SU-DHL-6 (cell line): Measurements from ENCODE around the gene KRTAP5-4.
"Not testable (repeated sequence)": the region's sequence is repeated elsewhere in the genome, so short reads cannot be mapped to it uniquely, and the experiment has no call there.

Experiments used
- H2AFZ ChIP-seq: fragments of 200-600 bp; sonication (generic); 2 replicates; pipeline ENCODE4 v1.6.1; 2014; ENCODE audit warnings: low read depth, mild to moderate bottlenecking, moderate library complexity, mixed read lengths, antibody characterized with exemption, low read length; ENCODE audit not compliant: severe bottlenecking
- H3F3A ChIP-seq: fragments of 200-600 bp; shearing (Covaris generic); 2 replicates; pipeline ENCODE4 v1.6.0; 2016; ENCODE audit warnings: antibody characterized with exemption, mild to moderate bottlenecking; ENCODE audit not compliant: insufficient read depth
- H3K27ac ChIP-seq: fragments of 200-600 bp; sonication (generic); 2 replicates; pipeline ENCODE4 v1.5.1; 2016; ENCODE audit warnings: low read depth, mild to moderate bottlenecking, low read length, moderate library complexity, mixed read lengths
- H3K27me3 ChIP-seq: fragments of 200-600 bp; sonication (generic), shearing (Covaris generic); 2 replicates; pipeline ENCODE4 v1.6.0; 2014; ENCODE audit warnings: mild to moderate bottlenecking, low read length
- H3K36me3 ChIP-seq: fragments of 200-600 bp; sonication (generic); 2 replicates; pipeline ENCODE4 v1.6.1; 2014; ENCODE audit warnings: mild to moderate bottlenecking, low read length, mixed read lengths
- H3K4me2 ChIP-seq: fragments of 300-600, 200-600 bp; shearing (Covaris generic), sonication (generic); 2 replicates; pipeline ENCODE4 v1.6.0; 2014; ENCODE audit warnings: low read length, low read depth, mild to moderate bottlenecking; ENCODE audit not compliant: poor library complexity, severe bottlenecking
- H3K4me3 ChIP-seq: fragments of 200-600 bp; sonication (generic); 2 replicates; pipeline ENCODE4 v1.5.1; 2014; ENCODE audit warnings: antibody characterized with exemption, low read length, mild to moderate bottlenecking, mixed read lengths; ENCODE audit not compliant: insufficient read depth, poor library complexity, severe bottlenecking
- H3K79me2 ChIP-seq: fragments of 200-600 bp; sonication (generic); 2 replicates; pipeline ENCODE4 v1.6.1; 2014; ENCODE audit warnings: mild to moderate bottlenecking, low read length, moderate library complexity; ENCODE audit not compliant: insufficient read depth
- H3K9ac ChIP-seq: fragments of 200-600 bp; sonication (generic); 2 replicates; pipeline ENCODE4 v1.7.0; 2014; ENCODE audit warnings: mild to moderate bottlenecking, low read length
- H3K9me2 ChIP-seq: fragments of 200-600 bp; sonication (generic); replicated peaks from 2 replicates; pipeline ENCODE4 v1.6.1; 2014; ENCODE audit warnings: low read length; ENCODE audit not compliant: insufficient read depth
- H3K9me3 ChIP-seq: fragments of 200-600 bp; sonication (generic); 2 replicates; pipeline ENCODE4 v1.6.1; 2014; ENCODE audit warnings: low read length, mixed read lengths; ENCODE audit not compliant: insufficient read depth
- H4K20me1 ChIP-seq: fragments of 200-600 bp; sonication (generic); 2 replicates; pipeline ENCODE4 v1.6.1; 2014; ENCODE audit warnings: low read depth, mild to moderate bottlenecking, antibody characterized with exemption, low read length, moderate library complexity, mixed read lengths
- CTCF ChIP-seq: fragments of 200-600 bp; sonication (generic); IDR thresholded peaks from one replicate; pipeline ENCODE4 v1.5.1; 2017; ENCODE audit warnings: antibody characterized with exemption, mild to moderate bottlenecking, low read length, moderate library complexity; ENCODE audit not compliant: insufficient read depth, poor library complexity, severe bottlenecking
- EZH2phosphoT487 ChIP-seq: fragments of 200-600 bp; sonication (generic), shearing (Covaris generic); conservative IDR thresholded peaks from 2 replicates; pipeline ENCODE4 v1.6.1; 2018; ENCODE audit warnings: mild to moderate bottlenecking, antibody characterized with exemption, low read length, moderate library complexity, mixed read lengths

KRTAP5-4 gene

DNA sequence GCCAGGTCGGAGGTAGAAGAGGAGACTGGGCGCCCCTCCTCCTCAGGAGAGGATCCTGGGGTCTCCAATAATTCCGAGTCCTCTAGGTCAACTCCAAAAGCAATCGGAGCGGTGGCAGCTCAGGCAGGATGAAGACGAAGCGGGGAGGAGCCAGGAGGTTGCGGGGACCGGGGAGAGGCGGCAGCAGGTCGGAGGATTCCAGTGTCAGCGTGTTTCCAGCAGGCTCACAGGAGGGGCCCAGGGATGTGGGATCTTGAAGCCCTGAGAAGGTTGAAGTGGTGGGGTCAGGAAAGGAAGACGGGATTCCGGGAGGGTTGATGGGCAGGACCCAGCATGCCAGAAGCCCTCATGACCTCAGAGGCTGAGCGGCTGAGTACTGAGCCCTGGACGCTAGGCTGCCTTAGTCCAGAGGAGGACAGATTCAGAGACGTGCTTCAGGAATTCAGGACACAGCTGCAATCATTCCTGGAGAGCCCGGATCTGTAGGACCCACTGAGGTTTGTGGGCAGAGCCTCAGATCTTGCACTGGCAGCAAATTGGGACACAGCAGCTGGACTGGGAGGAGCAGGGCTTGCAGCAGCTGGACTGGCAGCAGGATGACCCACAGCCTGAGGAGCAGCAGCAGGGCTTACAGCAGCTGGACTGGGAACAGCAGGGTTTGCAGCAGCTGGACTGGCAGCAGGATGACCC lies 14.6 kb downstream of the KRTAP5-4 start:
- H3K79me2 ChIP-seq, H3K27me3 ChIP-seq, H3K27ac ChIP-seq, H4K20me1 ChIP-seq, H3K4me2 ChIP-seq, H3K9me2 ChIP-seq, H3F3A ChIP-seq, H3K36me3 ChIP-seq, H3K9ac ChIP-seq, H2AFZ ChIP-seq, H3K4me3 ChIP-seq, H3K9me3 ChIP-seq: not testable (repeated sequence)

DNA sequence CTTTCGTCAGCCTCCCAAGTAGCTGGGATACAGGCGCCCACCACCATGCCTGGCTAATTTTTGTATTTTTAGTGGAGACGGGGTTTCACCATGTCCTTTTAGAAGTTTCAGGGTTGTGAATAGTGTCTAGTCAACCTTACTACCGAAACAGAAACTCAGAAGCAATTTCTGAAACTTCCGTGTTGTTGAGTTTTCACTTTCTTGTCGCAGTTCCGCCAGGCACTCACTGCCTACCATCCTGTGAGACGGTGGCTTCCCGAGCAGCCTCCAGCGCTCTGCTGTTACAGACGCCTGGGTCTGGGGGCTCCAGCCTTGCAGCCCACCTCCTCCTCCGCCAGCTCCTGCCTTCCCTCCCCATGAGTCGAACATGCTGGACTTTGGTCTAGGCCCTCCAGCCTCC lies 16.0 kb downstream of the KRTAP5-4 start:
- H3K27me3 ChIP-seq, H2AFZ ChIP-seq, H4K20me1 ChIP-seq, H3F3A ChIP-seq, H3K4me3 ChIP-seq, H3K9ac ChIP-seq, H3K9me2 ChIP-seq, H3K27ac ChIP-seq, H3K36me3 ChIP-seq, H3K9me3 ChIP-seq, H3K79me2 ChIP-seq, H3K4me2 ChIP-seq: not testable (repeated sequence)

DNA sequence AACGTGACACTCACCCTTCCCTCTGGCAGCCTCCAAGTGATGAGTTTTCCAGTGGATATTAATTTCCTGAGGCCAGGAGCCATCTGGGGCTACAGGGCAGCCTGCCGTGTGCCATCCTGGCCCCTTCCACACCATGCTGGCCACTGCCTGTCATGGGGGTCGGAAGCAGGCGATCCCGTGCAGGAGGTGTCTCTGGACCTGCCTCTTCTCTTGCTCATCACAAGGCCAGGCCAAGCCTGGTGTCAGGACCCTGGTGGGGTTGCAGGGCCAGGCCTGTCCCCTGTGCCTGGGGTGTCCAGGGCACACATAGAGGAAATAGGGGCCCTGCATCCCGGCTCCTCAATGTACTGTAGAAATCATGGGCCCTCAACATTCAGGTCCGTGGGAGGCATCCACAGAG lies 17.2 kb downstream of the KRTAP5-4 start:
- H3F3A ChIP-seq = no peaks in the 10 kb centered on the region
- no peak overlapping the region for H3K27ac ChIP-seq
- no peak for TF ChIP-seq CTCF
- TF ChIP-seq EZH2phosphoT487 = no peak
- no peaks in the 10 kb centered on the region for H3K36me3 ChIP-seq
- no peak overlapping the region for H2AFZ ChIP-seq
- H3K79me2 ChIP-seq = no peaks in the 10 kb centered on the region
- H3K9me3 ChIP-seq = no peaks in the 10 kb centered on the region
- H3K4me2 ChIP-seq = no peak overlapping the region
- no peak overlapping the region for H3K4me3 ChIP-seq
- no peaks in the 10 kb centered on the region for H3K27me3 ChIP-seq
- no peak overlapping the region for H3K9ac ChIP-seq
- H3K9me2 ChIP-seq = no peaks in the 10 kb centered on the region
- no peaks in the 10 kb centered on the region for H4K20me1 ChIP-seq

- Histone ChIP-seq H3K9me2 (no peaks in the 10 kb centered on the region), H3K4me3 (no peak overlapping the region), H3K36me3 (no peaks in the 10 kb centered on the region), H3K79me2 (no peaks in the 10 kb centered on the region), H3K9ac (no peak overlapping the region), H3K4me2 (no peak overlapping the region), H3F3A (no peaks in the 10 kb centered on the region), H3K9me3 (no peaks in the 10 kb centered on the region), H3K27ac (no peak overlapping the region), H3K27me3 (no peaks in the 10 kb centered on the region), H2AFZ (no peak overlapping the region), H4K20me1 (no peaks in the 10 kb centered on the region)
- TF ChIP-seq EZH2phosphoT487 (no peak), CTCF (no peak)
Measured at GRCh38 chr11:1604181-1604580, 17.8 kb downstream of the KRTAP5-4 start.
